Endometrial microvascular endothelial cells (primary cell): ENCODE measurements around the gene ADAM15. TPM values are rescaled to one million over a fixed set of nuclear protein-coding genes. Genes with fewer than 3 reads are reported as not detected.

Experiments used
- in situ Hi-C: cut with HindIII; loops from 2 replicates; pipeline ENCODE4 v1.10.0; 2017; ENCODE audit warnings: low sequenced_read_pairs, low pct_unique_long_range_greater_than_20kb; ENCODE audit errors: inconsistent ontology term
- total RNA-seq: library from RNA; depleted of rRNA; stranded (reverse); fragments of >200 nt; gene quantifications from one replicate; pipeline ENCODE4 v1.2.3, GENCODE V29; 2015; ENCODE audit errors: inconsistent ontology term

ADAM15 gene
- total RNA-seq, 1 donor from 2014 or later = 337 TPM

- in situ Hi-C loops = no loop called here
Observed at GRCh38 chr1:155078469-155079209, 27.5 kb downstream of the ADAM15 start, which contains the start of gene EFNA3. TSS of gene EFNA3 (plus strand) at chr1:155078837. CDS start at chr1:155078942, 105 bp downstream.

- in situ Hi-C loops = no loop called here
Observed at GRCh38 chr1:155079210-155079486, 28.0 kb downstream of the ADAM15 start.

GRCh38 chr1:155079487-155080311 is 28.6 kb downstream of the ADAM15 start:
- in situ Hi-C loops = no loop called here

GRCh38 chr1:155080312-155081228 is 29.5 kb downstream of the ADAM15 start:
- in situ Hi-C loops = no loop called here

- in situ Hi-C loops = no loop called here
Observed at GRCh38 chr1:155081472-155082300, 30.6 kb downstream of the ADAM15 start.

GRCh38 chr1:155082301-155083051 is 31.4 kb downstream of the ADAM15 start:
- in situ Hi-C loops = no loop called here

GRCh38 chr1:155083052-155083541 is 32.0 kb downstream of the ADAM15 start:
- in situ Hi-C loops = no loop called here

GRCh38 chr1:155083865-155084721 is 33.0 kb downstream of the ADAM15 start:
- in situ Hi-C loops = no loop called here

- in situ Hi-C loops = no loop called here
Observed at GRCh38 chr1:155084722-155085503, 33.8 kb downstream of the ADAM15 start.

- in situ Hi-C loops = no loop called here
Observed at GRCh38 chr1:155085504-155086127, 34.5 kb downstream of the ADAM15 start.

- in situ Hi-C loops = no loop called here
Observed at GRCh38 chr1:155086128-155086741, 35.1 kb downstream of the ADAM15 start.

- in situ Hi-C loops = no loop called here
Observed at GRCh38 chr1:155086856-155087535, 35.9 kb downstream of the ADAM15 start.

GRCh38 chr1:155091071-155092051 is 40.2 kb downstream of the ADAM15 start:
- in situ Hi-C loops = no loop called here

- in situ Hi-C loops = no loop called here
Observed at GRCh38 chr1:155092131-155092530, 41.0 kb downstream of the ADAM15 start.
